Neuronal stem cell (in vitro differentiated cells): ENCODE results near the gene FGA.

Source experiments
- DNase-seq: peaks from one replicate; pipeline ENCODE4 v3.0.0-alpha.2; 2013; ENCODE audit warnings: low spot score
- H2AFZ ChIP-seq: one replicate; pipeline ENCODE4 v1.6.1; 2013; ENCODE audit warnings: mild to moderate bottlenecking, low read length, inconsistent platforms
- H2AK5ac ChIP-seq: 2 replicates; pipeline ENCODE4 v1.6.1; 2013; ENCODE audit warnings: low read depth, mild to moderate bottlenecking, inconsistent platforms, low read length, moderate library complexity, mixed read lengths
- H2BK120ac ChIP-seq: 2 replicates; pipeline ENCODE4 v1.6.1; 2013; ENCODE audit warnings: low read depth, mild to moderate bottlenecking, inconsistent platforms, low read length, moderate library complexity, mixed read lengths
- H2BK12ac ChIP-seq: one replicate; pipeline ENCODE4 v1.6.1; 2013; ENCODE audit warnings: low read length, inconsistent platforms
- H2BK15ac ChIP-seq: 2 replicates; pipeline ENCODE4 v1.6.1; 2013; ENCODE audit warnings: mild to moderate bottlenecking, low read length, inconsistent platforms, mixed read lengths
- H2BK5ac ChIP-seq: one replicate; pipeline ENCODE4 v1.6.1; 2013; ENCODE audit warnings: inconsistent platforms, mild to moderate bottlenecking, low read length, moderate library complexity
- H3K14ac ChIP-seq: one replicate; pipeline ENCODE4 v1.6.1; 2013; ENCODE audit warnings: low read length, inconsistent platforms
- H3K18ac ChIP-seq: 2 replicates; pipeline ENCODE4 v1.6.1; 2013; ENCODE audit warnings: low read length, inconsistent platforms
- H3K23ac ChIP-seq: 2 replicates; pipeline ENCODE4 v1.6.1; 2013; ENCODE audit warnings: low read depth, mild to moderate bottlenecking, mixed read lengths, low read length, inconsistent platforms; ENCODE audit not compliant: poor library complexity
- H3K27ac ChIP-seq: replicated peaks from 3 replicates; pipeline ENCODE4 v1.5.1; 2013; ENCODE audit warnings: low read length, inconsistent platforms
- H3K27me3 ChIP-seq, 3 experiments: 2 replicates each; pipeline ENCODE4 v1.6.1; 2013; ENCODE audit warnings: low read length in 3 of 3, mild to moderate bottlenecking in 2 of 3, inconsistent platforms in 1 of 3, low read depth in 1 of 3, mixed read lengths in 1 of 3, moderate library complexity in 1 of 3; ENCODE audit not compliant: control insufficient read depth in 3 of 3, insufficient read depth in 3 of 3
- H3K36me3 ChIP-seq, 2 donors: replicated peaks in 1 of 2; 2 replicates each; pipeline ENCODE4 v1.6.1; 2013; ENCODE audit warnings: low read length in 2 of 2; ENCODE audit not compliant: control insufficient read depth in 2 of 2, insufficient read depth in 2 of 2
- H3K4ac ChIP-seq: 2 replicates; pipeline ENCODE4 v1.6.1; 2013; ENCODE audit warnings: inconsistent platforms, mild to moderate bottlenecking, low read length, moderate library complexity
- H3K4me1 ChIP-seq, 2 donors: 1 replicate in 1 of 2; 2 replicates in 1 of 2; pipeline ENCODE4 v1.6.1; 2013; ENCODE audit warnings: low read length in 2 of 2, low read depth in 1 of 2; ENCODE audit not compliant: control insufficient read depth in 2 of 2, insufficient read depth in 1 of 2
- H3K4me2 ChIP-seq: one replicate; pipeline ENCODE4 v1.6.1; 2013; ENCODE audit warnings: mild to moderate bottlenecking, low read length, inconsistent platforms; ENCODE audit not compliant: insufficient read depth, poor library complexity, severe bottlenecking
- H3K4me3 ChIP-seq, 2 donors: 2 replicates each; pipeline ENCODE4 v1.5.1; 2013; ENCODE audit warnings: low read length in 2 of 2, mild to moderate bottlenecking in 2 of 2, inconsistent platforms in 1 of 2, moderate library complexity in 1 of 2
- H3K79me1 ChIP-seq: one replicate; pipeline ENCODE4 v1.6.1; 2013; ENCODE audit warnings: low read depth, mild to moderate bottlenecking, inconsistent platforms, low read length, moderate library complexity
- H3K9ac ChIP-seq: one replicate; pipeline ENCODE4 v1.6.1; 2013; ENCODE audit warnings: mild to moderate bottlenecking, low read depth, low read length, inconsistent platforms; ENCODE audit not compliant: poor library complexity
- H3K9me3 ChIP-seq, 2 donors: replicated peaks in 1 of 2; 2 replicates each; pipeline versions ENCODE3 to v1.6.1; 2013; ENCODE audit warnings: low read length in 2 of 2, mild to moderate bottlenecking in 2 of 2, inconsistent platforms in 1 of 2, low read depth in 1 of 2, mixed read lengths in 1 of 2, moderate library complexity in 1 of 2; ENCODE audit not compliant: control insufficient read depth in 2 of 2, insufficient read depth in 1 of 2
- H4K8ac ChIP-seq: one replicate; pipeline ENCODE4 v1.6.1; 2013; ENCODE audit warnings: low read depth, mild to moderate bottlenecking, inconsistent platforms, low read length, moderate library complexity
- H4K91ac ChIP-seq: one replicate; pipeline ENCODE4 v1.6.1; 2013; ENCODE audit warnings: low read length, low read depth, mild to moderate bottlenecking, inconsistent platforms; ENCODE audit not compliant: poor library complexity
- WGBS, 2 donors: extraction: QIAGEN DNeasy Blood & Tissue Kit; methylation state at CpG; one replicate each; pipeline ENCODE4 v1.1.7; 2013; ENCODE audit warnings: missing lambda C conversion rate in 2 of 2, mixed read lengths in 1 of 2; ENCODE audit not compliant: insufficient read length in 2 of 2, insufficient replicate concordance in 1 of 2; ENCODE audit errors: extremely low coverage in 2 of 2; 5-methylcytosine and 5-hydroxymethylcytosine counted together

The FGA gene

DNA sequence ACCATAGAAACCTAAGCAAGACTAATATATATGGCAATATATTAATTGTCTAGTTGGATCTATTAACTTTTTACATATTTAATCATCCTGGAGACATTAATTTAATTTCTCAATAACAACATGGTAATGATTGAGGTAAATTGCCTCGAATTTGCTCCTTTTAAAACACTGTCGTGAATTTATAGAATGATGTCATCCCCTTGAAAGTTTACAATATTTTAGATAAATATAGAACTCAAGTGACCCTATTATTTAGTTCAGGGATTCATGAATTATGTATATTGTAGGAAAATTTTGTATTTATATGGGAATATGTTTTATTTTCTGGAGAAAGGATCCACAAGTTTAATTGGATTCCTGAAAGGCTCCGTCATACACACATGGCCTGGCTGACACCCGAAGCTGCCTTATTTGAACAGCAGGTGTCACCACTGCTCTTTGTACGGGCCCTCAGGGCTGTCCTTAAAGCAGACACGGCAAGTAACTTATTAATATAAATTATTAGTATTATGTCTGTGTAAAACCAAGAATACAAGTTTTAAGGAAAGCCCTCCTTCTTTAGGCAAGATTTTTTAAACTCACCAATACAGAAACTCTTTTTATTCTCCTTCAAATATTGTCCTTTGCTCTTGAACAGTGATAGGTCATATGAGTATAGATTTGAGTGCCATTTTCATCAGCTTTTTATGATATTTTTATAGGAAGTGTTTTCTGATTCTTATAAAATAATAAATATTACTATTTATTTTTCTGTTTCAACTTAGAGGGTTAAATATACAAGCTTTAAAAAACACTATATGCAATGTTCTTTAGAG, 38.5 kb downstream of the FGA start:
- Histone ChIP-seq H3K27me3 (peaks cover 0 to 6% (median 0%) of the 10 kb centered on the region in 3 experiments), H2BK12ac (no peak overlapping the region), H4K8ac (no peak overlapping the region), H3K4me1 (peaks cover 2 to 8% of the 10 kb centered on the region in 2 donors), H3K36me3 (peaks cover 0 to 13% of the 10 kb centered on the region in 2 donors), H2BK15ac (no peak overlapping the region), H3K4ac (no peak overlapping the region), H4K91ac (no peak overlapping the region), H2BK5ac (no peak overlapping the region), H3K4me2 (no peak overlapping the region), H3K9me3 (no peaks in the 10 kb centered on the region), H3K18ac (no peak overlapping the region), H3K4me3 (no peak overlapping the region), H2AK5ac (no peak overlapping the region), H3K27ac (no peak overlapping the region), H2BK120ac (no peak overlapping the region), H3K14ac (no peak overlapping the region), H3K23ac (no peak overlapping the region), H3K79me1 (peaks cover 2% of the 10 kb centered on the region), H2AFZ (peak overlapping the region; percentile 36), H3K9ac (no peak overlapping the region)
- no CpG with 5 or more reads among the region's 6 CpGs for WGBS, 2 donors
- DNase-seq: peak; percentile 58

DNA sequence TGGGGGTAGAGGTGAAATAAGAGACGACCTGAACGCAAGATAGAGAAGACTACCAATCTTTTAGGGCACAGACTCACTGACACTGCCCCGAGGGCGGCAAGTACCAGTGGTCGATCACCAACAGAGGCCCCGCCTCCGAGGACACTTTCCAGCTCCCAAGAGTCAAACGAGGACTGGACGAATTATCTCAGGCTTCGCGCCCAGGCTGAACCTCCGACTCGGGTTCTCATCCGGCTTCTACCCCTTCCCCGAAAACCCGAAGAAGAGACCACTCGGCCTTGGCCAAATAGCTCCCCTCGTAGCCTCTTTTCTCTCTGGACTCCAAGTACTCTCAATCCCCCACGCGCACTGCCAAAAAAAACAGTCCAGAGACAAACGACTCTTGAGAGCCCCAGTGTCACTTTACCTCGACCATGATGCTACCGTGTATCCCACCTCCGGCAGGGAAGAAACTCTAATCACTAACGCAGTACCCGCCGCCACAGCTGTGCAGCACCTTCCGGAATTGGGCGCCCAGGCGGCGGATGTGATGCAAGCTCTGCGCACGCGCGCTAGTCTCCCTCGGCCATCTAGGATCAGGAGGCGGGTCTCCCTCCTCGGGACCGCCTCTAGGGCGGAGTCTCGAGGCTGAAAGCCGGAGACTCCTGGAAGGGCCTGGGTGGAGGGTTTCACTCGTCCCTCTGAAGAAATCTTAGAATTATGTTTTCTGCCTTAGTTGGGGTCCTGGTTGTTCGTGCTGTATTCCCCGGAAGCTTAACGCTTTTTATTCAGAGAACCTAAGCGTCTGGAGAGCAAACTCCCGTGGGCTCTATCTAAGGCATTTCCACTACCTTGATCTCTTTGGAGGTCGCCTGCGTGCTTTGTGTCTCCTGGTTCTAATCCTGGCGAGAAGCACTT, 40.4 kb downstream of the FGA start, which contains the start of gene PLRG1:
Gene PLRG1 (minus strand): TSS at position 507 of the 897 bp plus-strand sequence. CDS start 92 bp downstream, at position 415.
- H3K14ac ChIP-seq: no peak within 1 kb of the TSS
- H3K36me3 ChIP-seq: peaks cover 1 to 32% of the 10 kb centered on the region in 2 donors
- no peak within 1 kb of the TSS for H2BK15ac ChIP-seq
- no peak within 1 kb of the TSS for H3K9ac ChIP-seq
- no peak within 1 kb of the TSS for H2BK12ac ChIP-seq
- H3K27ac ChIP-seq: no peak within 1 kb of the TSS
- H3K23ac ChIP-seq: peak within 1 kb of the TSS; percentile 70
- peaks cover 2 to 8% of the 10 kb centered on the region in 2 donors for H3K4me1 ChIP-seq
- peaks cover 0 to 2% (median 0%) of the 10 kb centered on the region in 3 experiments for H3K27me3 ChIP-seq
- peak within 1 kb of the TSS; percentile 74 to 89 for H3K4me3 ChIP-seq
- H2BK5ac ChIP-seq: no peak within 1 kb of the TSS
- H3K79me1 ChIP-seq: peaks cover 2% of the 10 kb centered on the region
- H3K9me3 ChIP-seq: no peaks in the 10 kb centered on the region
- no CpG with 5 or more reads among the region's 51 CpGs for WGBS, 2 donors
- no peak within 1 kb of the TSS for H3K4ac ChIP-seq
- peak within 1 kb of the TSS; percentile 79 for H3K4me2 ChIP-seq
- H3K18ac ChIP-seq: peak within 1 kb of the TSS; percentile 50
- H2BK120ac ChIP-seq: no peak within 1 kb of the TSS
- H2AK5ac ChIP-seq: no peak within 1 kb of the TSS
- peak; percentile 92 for DNase-seq
- peak within 1 kb of the TSS; percentile 86 for H2AFZ ChIP-seq
- H4K91ac ChIP-seq: no peak within 1 kb of the TSS
- no peak within 1 kb of the TSS for H4K8ac ChIP-seq

DNA sequence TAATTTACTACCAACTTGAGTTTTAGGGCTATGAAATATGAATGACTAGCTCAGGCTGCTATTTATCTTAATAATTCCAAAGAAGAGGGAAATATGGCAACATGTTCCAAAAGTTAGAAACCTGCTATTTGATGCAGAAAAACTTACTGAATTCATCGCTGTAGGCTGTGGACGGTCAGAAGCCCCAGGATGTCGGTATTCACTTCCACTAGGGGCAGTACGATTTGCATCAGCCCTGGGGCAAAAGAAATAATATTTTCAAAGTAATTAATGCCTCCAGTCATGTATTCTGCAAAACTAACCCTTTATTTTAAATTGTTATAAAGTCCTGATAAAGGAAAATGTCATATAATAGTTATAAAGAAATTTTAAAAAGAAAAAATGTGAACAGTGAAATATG, 44.9 kb downstream of the FGA start:
- Histone ChIP-seq H2BK15ac (no peak overlapping the region), H3K4me2 (no peak overlapping the region), H2BK12ac (no peak overlapping the region), H3K18ac (no peak overlapping the region), H3K27me3 (no peaks in the 10 kb centered on the region), H3K4me3 (no peak overlapping the region), H4K8ac (no peak overlapping the region), H3K14ac (no peak overlapping the region), H3K27ac (no peak overlapping the region), H2AFZ (no peak overlapping the region), H3K4ac (no peak overlapping the region), H4K91ac (no peak overlapping the region), H3K36me3 (peaks cover 13 to 77% of the 10 kb centered on the region in 2 donors), H3K23ac (no peak overlapping the region), H2BK5ac (no peak overlapping the region), H3K9ac (no peak overlapping the region), H3K4me1 (peaks cover 2 to 8% of the 10 kb centered on the region in 2 donors), H3K79me1 (peaks cover 2% of the 10 kb centered on the region), H3K9me3 (no peaks in the 10 kb centered on the region), H2BK120ac (no peak overlapping the region), H2AK5ac (no peak overlapping the region)
- no CpG with 5 or more reads among the region's 4 CpGs for WGBS, 2 donors
- DNase-seq: no peak
